ENCODE results near the gene DDAH1.

- TF ChIP-seq EP300 (IDR thresholded peaks at IDR 0.05) (no peak), CTCF (IDR thresholded peaks at IDR 0.05) (no peak)
Observed at GRCh38 chr1:85368073-85368770, 96.7 kb downstream of the DDAH1 start.

All from ovary (tissue), 3 donors.